Measurements from ENCODE around the gene ITPR2.

The ITPR2 gene

GRCh38 chr12:26567126-26567525 is 265.9 kb downstream of the ITPR2 start:
- TF ChIP-seq FOXP2 (optimal IDR thresholded peaks at IDR 0.05; ENCODE audit: borderline replicate concordance, extremely low read depth, extremely low read length, insufficient read depth), result no peak
- no peak for TF ChIP-seq TAF1 (IDR thresholded peaks at IDR 0.05; ENCODE audit: borderline replicate concordance, insufficient read depth, low read length)
- TF ChIP-seq POLR2AphosphoS5 (IDR thresholded peaks at IDR 0.05; ENCODE audit: low read depth, low read length), result no peak
- no peak for TF ChIP-seq SIN3A (IDR thresholded peaks at IDR 0.05; ENCODE audit: borderline replicate concordance, insufficient read depth, low read length)
- TF ChIP-seq REST (IDR thresholded peaks at IDR 0.05; ENCODE audit: insufficient read depth in 1 of 2, low read depth in 2 of 2, low read length in 2 of 2), result no peak

- TF ChIP-seq REST (IDR thresholded peaks at IDR 0.05; ENCODE audit: insufficient read depth in 1 of 2, low read depth in 2 of 2, low read length in 2 of 2) (no peak), SIN3A (IDR thresholded peaks at IDR 0.05; ENCODE audit: borderline replicate concordance, insufficient read depth, low read length) (no peak), TAF1 (IDR thresholded peaks at IDR 0.05; ENCODE audit: borderline replicate concordance, insufficient read depth, low read length) (no peak), POLR2AphosphoS5 (IDR thresholded peaks at IDR 0.05; ENCODE audit: low read depth, low read length) (no peak), FOXP2 (optimal IDR thresholded peaks at IDR 0.05; ENCODE audit: borderline replicate concordance, extremely low read depth, extremely low read length, insufficient read depth) (no peak)
Measured at GRCh38 chr12:26566675-26567074, 266.3 kb downstream of the ITPR2 start.

- TF ChIP-seq FOXP2 (optimal IDR thresholded peaks at IDR 0.05; ENCODE audit: borderline replicate concordance, extremely low read depth, extremely low read length, insufficient read depth), result no peak
- no peak for TF ChIP-seq SIN3A (IDR thresholded peaks at IDR 0.05; ENCODE audit: borderline replicate concordance, insufficient read depth, low read length)
- TF ChIP-seq TAF1 (IDR thresholded peaks at IDR 0.05; ENCODE audit: borderline replicate concordance, insufficient read depth, low read length), result no peak
- TF ChIP-seq POLR2AphosphoS5 (IDR thresholded peaks at IDR 0.05; ENCODE audit: low read depth, low read length), result no peak
- no peak for TF ChIP-seq REST (IDR thresholded peaks at IDR 0.05; ENCODE audit: insufficient read depth in 1 of 2, low read depth in 2 of 2, low read length in 2 of 2)
Measured at GRCh38 chr12:26566186-26566585, 266.8 kb downstream of the ITPR2 start.

GRCh38 chr12:26564391-26564790 is 268.6 kb downstream of the ITPR2 start:
- no peak for TF ChIP-seq TAF1 (IDR thresholded peaks at IDR 0.05; ENCODE audit: borderline replicate concordance, insufficient read depth, low read length)

- TF ChIP-seq POLR2AphosphoS5 (IDR thresholded peaks at IDR 0.05; ENCODE audit: low read depth, low read length), result no peak
- no peak for TF ChIP-seq REST (IDR thresholded peaks at IDR 0.05; ENCODE audit: insufficient read depth in 1 of 2, low read depth in 2 of 2, low read length in 2 of 2)
- no peak for TF ChIP-seq FOXP2 (optimal IDR thresholded peaks at IDR 0.05; ENCODE audit: borderline replicate concordance, extremely low read depth, extremely low read length, insufficient read depth)
- TF ChIP-seq SIN3A (IDR thresholded peaks at IDR 0.05; ENCODE audit: borderline replicate concordance, insufficient read depth, low read length), result no peak
Measured at GRCh38 chr12:26563552-26563951, 269.4 kb downstream of the ITPR2 start.

Measured in PFSK-1 (cell line).